ENCODE measurements around the gene FAM200A. TPM values are rescaled to one million over a fixed set of nuclear protein-coding genes. Genes with fewer than 3 reads are reported as not detected.
A peak's percentile ranks its signal among the peaks of the same experiment; 100 is the strongest.

FAM200A gene
- total and polyA plus RNA-seq, 2 of the 4 experiments (the other 2 are of a cell fraction): 5.9 to 6.0 TPM

GRCh38 chr7:99540542-99540941, 11.4 kb downstream of the FAM200A start:
- no peak overlapping the region for H2BK5ac ChIP-seq (ENCODE audit: low read depth, low read length, poor library complexity, severe bottlenecking)
- intact Hi-C loops (cut with micrococcal nuclease) (no loop called here), in situ Hi-C loops (cut with MboI; ENCODE audit: low sequenced_read_pairs) (no loop called here), dilution Hi-C loops (cut with HindIII; ENCODE audit: low sequenced_read_pairs, unreplicated experiment) (no loop called here)
- peaks cover 55% of the 10 kb centered on the region for H3K9me3 ChIP-seq (ENCODE audit: control insufficient read depth, insufficient read depth, low read length)
- H3K4me2 ChIP-seq (ENCODE audit: low read depth, low read length): no peak overlapping the region
- H3K14ac ChIP-seq (replicated peaks; ENCODE audit: low read depth, low read length): no peak overlapping the region
- H3K18ac ChIP-seq (ENCODE audit: low read depth, low read length): no peak overlapping the region
- no peak overlapping the region for H2BK120ac ChIP-seq (ENCODE audit: low read depth, low read length)
- no peaks in the 10 kb centered on the region for H3K4me1 ChIP-seq (ENCODE audit: control insufficient read depth, insufficient read depth, low read length)
- TF ChIP-seq CEBPB (IDR thresholded peaks at IDR 0.05; ENCODE audit: low read depth, low read length) (no peak), RCOR1 (IDR thresholded peaks at IDR 0.05; ENCODE audit: insufficient replicate concordance, low read length) (no peak), CHD1 (IDR thresholded peaks at IDR 0.05; ENCODE audit: low read depth, low read length) (no peak), ELK1 (IDR thresholded peaks at IDR 0.05; ENCODE audit: borderline replicate concordance, low read depth, low read length) (no peak)
- peak overlapping the region; percentile 42 for H2AK9ac ChIP-seq (replicated peaks; ENCODE audit: low read depth, low read length, poor library complexity)
- no peaks in the 10 kb centered on the region; a peak in 1 of 4 replicates for H3K79me1 ChIP-seq (ENCODE audit: low read depth in 1 of 2, low read length in 2 of 2)
- no peak overlapping the region for H3K27ac ChIP-seq (ENCODE audit: insufficient read depth, low read length)
- ATAC-seq (ENCODE audit: low read depth) (no peak), DNase-seq (no peak)
- no peak overlapping the region for H3K56ac ChIP-seq (ENCODE audit: extremely low read depth, insufficient read depth, low read length)
- H3K9ac ChIP-seq (ENCODE audit: low read depth, low read length): no peak overlapping the region
- CTCF ChIA-PET: no interaction called here
- H4K91ac ChIP-seq (ENCODE audit: insufficient read depth, low read depth, low read length): no peak overlapping the region
- no peak overlapping the region for H4K8ac ChIP-seq (ENCODE audit: low read depth in 2 of 2, low read length in 2 of 2)
- H3K4ac ChIP-seq (ENCODE audit: low read depth, low read length): no peak overlapping the region
- H2AK5ac ChIP-seq (ENCODE audit: low read depth, low read length): no peak overlapping the region
- no CpG with 5 or more reads among the region's 5 CpGs for WGBS, 2 experiments (ENCODE audit: extremely low coverage in 2 of 2, insufficient read length in 1 of 2)
- no TSS peak for BruUV-seq (replicated peaks)
- H2BK15ac ChIP-seq (ENCODE audit: low read depth, low read length): no peak overlapping the region
- no peak overlapping the region for H3K23ac ChIP-seq (ENCODE audit: low read depth, low read length)
- peaks cover 8% of the 10 kb centered on the region; the same call in 1 of the 2 replicates for H3K36me3 ChIP-seq (ENCODE audit: control insufficient read depth, insufficient read depth, low read length)
- no peaks in the 10 kb centered on the region for H4K20me1 ChIP-seq (ENCODE audit: insufficient read depth, low read length)
- no peak overlapping the region for H4K5ac ChIP-seq (ENCODE audit: low read depth, low read length)
- H3K9me1 ChIP-seq (ENCODE audit: insufficient read depth, low read length): no peaks in the 10 kb centered on the region
- POLR2A ChIA-PET (ENCODE audit: unreplicated experiment): no interaction called here
- no peak overlapping the region for H2BK20ac ChIP-seq (ENCODE audit: low read depth, low read length)
- no peak overlapping the region for H3K4me3 ChIP-seq (ENCODE audit: insufficient read depth, low read depth, low read length)
- H3K27me3 ChIP-seq (ENCODE audit: control insufficient read depth, insufficient read depth, low read length): no peaks in the 10 kb centered on the region
- H2AFZ ChIP-seq (replicated peaks; ENCODE audit: low read length, poor library complexity): no peak overlapping the region

All from IMR-90 (cell line).